Lung (tissue), 12 donors: ENCODE measurements around the gene SLCO3A1. TPM values are rescaled to one million over a fixed set of nuclear protein-coding genes. Genes with fewer than 3 reads are reported as not detected.

Source experiments
- ATAC-seq: fragments of 200-7000 bp; cut with Tn5 transposase; one replicate; pipeline ENCODE4 v1.9.1; 2020; ENCODE audit warnings: moderate number of reproducible peaks; ENCODE audit not compliant: insufficient read depth, low FRiP score
- DNase-seq, 3 donors: peaks; one replicate each; pipeline ENCODE4 v3.0.0-alpha.2; 2013 to 2017
- H3K27ac ChIP-seq, 2 donors: one replicate each; pipeline ENCODE4 v1.5.1; 2013; ENCODE audit warnings: mild to moderate bottlenecking in 2 of 2, moderate library complexity in 2 of 2, control low read depth in 1 of 2, inconsistent platforms in 1 of 2, low read depth in 1 of 2, low read length in 1 of 2
- H3K27me3 ChIP-seq, 3 donors: one replicate each; pipeline ENCODE4 v1.5.1; 2013; ENCODE audit warnings: low read length in 2 of 3; ENCODE audit not compliant: control insufficient read depth in 3 of 3, insufficient read depth in 3 of 3
- H3K36me3 ChIP-seq, 4 donors: one replicate each; pipeline ENCODE4 v1.5.1; 2013; ENCODE audit warnings: low read length in 4 of 4, mild to moderate bottlenecking in 1 of 4, moderate library complexity in 1 of 4; ENCODE audit not compliant: control insufficient read depth in 4 of 4, insufficient read depth in 4 of 4
- H3K4me1 ChIP-seq, 5 donors: one replicate each; pipeline ENCODE4 v1.5.1; 2013; ENCODE audit warnings: low read length in 5 of 5, mild to moderate bottlenecking in 2 of 5, moderate library complexity in 1 of 5; ENCODE audit not compliant: control insufficient read depth in 5 of 5, insufficient read depth in 5 of 5
- H3K4me3 ChIP-seq: one replicate; pipeline ENCODE4 v1.5.1; 2013; ENCODE audit warnings: mild to moderate bottlenecking, control low read depth, moderate library complexity
- H3K9ac ChIP-seq, 2 donors: one replicate each; pipeline ENCODE4 v1.5.1; 2013; ENCODE audit warnings: low read length in 2 of 2, control low read depth in 1 of 2; ENCODE audit not compliant: insufficient read depth in 1 of 2
- H3K9me3 ChIP-seq, 4 donors: one replicate each; pipeline ENCODE4 v1.5.1; 2013; ENCODE audit warnings: low read length in 3 of 4, mild to moderate bottlenecking in 1 of 4, moderate library complexity in 1 of 4; ENCODE audit not compliant: control insufficient read depth in 4 of 4, insufficient read depth in 3 of 4
- WGBS, 2 donors: extraction: QIAGEN DNeasy Blood & Tissue Kit; methylation state at CpG; one replicate each; pipeline ENCODE4 v1.1.7; 2013; 5-methylcytosine and 5-hydroxymethylcytosine counted together
- polyA plus RNA-seq, 2 donors: library from polyadenylated mRNA; stranded (reverse); fragments of 200-250 nt; gene quantifications; one replicate each; pipeline ENCODE4 v1.2.1, GENCODE V29; 2013
- total RNA-seq, 2 donors: library from RNA; depleted of rRNA in 1 of 2; stranded (reverse); fragments of >200 nt in 1 of 2; gene quantifications; one replicate each; pipeline ENCODE4 v1.2.1, GENCODE V29; 2014 to 2021
- TF ChIP-seq, protein P1 (sequence below): IDR thresholded peaks from 2 replicates; pipeline ENCODE4 v1.5.1; 2012; ENCODE audit warnings: mild to moderate bottlenecking; ENCODE audit errors: control extremely low read depth, extremely low read depth
- donor health status: control.
- donor health status: control.
- donor health status: Bipolar disorder and iron deficiency.
- donor health status: healthy.
- donor health status: DM: yes; HTN: yes; CAD: no.

The SLCO3A1 gene
- total and polyA plus RNA-seq, 4 donors = 20.5 to 56.3 (median 33.5) TPM

GRCh38 chr15:92011611-92012367, 158.3 kb downstream of the SLCO3A1 start:
- Histone ChIP-seq H3K27me3 (no peaks in the 10 kb centered on the region), H3K4me1 (peaks cover 0 to 19% (median 0%) of the 10 kb centered on the region in 5 donors), H3K9me3 (no peaks in the 10 kb centered on the region), H3K4me3 (no peak overlapping the region), H3K9ac (no peak overlapping the region), H3K27ac (peak overlapping the region in 1 of 2 donors; percentile 92), H3K36me3 (no peaks in the 10 kb centered on the region)
- WGBS, 2 donors = 69% methylated on average over 14 of the region's 14 CpGs
- TF ChIP-seq, protein P1, sequence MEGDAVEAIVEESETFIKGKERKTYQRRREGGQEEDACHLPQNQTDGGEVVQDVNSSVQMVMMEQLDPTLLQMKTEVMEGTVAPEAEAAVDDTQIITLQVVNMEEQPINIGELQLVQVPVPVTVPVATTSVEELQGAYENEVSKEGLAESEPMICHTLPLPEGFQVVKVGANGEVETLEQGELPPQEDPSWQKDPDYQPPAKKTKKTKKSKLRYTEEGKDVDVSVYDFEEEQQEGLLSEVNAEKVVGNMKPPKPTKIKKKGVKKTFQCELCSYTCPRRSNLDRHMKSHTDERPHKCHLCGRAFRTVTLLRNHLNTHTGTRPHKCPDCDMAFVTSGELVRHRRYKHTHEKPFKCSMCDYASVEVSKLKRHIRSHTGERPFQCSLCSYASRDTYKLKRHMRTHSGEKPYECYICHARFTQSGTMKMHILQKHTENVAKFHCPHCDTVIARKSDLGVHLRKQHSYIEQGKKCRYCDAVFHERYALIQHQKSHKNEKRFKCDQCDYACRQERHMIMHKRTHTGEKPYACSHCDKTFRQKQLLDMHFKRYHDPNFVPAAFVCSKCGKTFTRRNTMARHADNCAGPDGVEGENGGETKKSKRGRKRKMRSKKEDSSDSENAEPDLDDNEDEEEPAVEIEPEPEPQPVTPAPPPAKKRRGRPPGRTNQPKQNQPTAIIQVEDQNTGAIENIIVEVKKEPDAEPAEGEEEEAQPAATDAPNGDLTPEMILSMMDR = no peak
- DNase-seq (no peak), ATAC-seq (peak; percentile 41)

DNA sequence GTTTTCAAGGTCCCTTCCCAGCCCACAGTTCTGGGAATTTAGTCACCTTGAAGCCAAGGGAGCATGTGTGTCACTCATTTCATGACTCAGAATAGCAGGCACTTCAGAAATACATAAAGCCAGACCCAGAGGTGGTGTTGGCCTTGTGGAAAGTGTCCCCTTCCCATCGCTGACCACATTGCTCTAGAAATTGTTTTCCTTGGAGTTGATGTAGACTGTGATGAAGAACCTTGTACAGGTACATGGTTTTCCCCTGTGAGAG, 158.8 kb downstream of the SLCO3A1 start:
- H3K36me3 ChIP-seq = no peaks in the 10 kb centered on the region
- H3K27me3 ChIP-seq = no peaks in the 10 kb centered on the region
- no peak overlapping the region for H3K9ac ChIP-seq
- peaks cover 0 to 19% (median 0%) of the 10 kb centered on the region in 5 donors for H3K4me1 ChIP-seq
- peak overlapping the region in 1 of 2 donors; percentile 92 for H3K27ac ChIP-seq
- no peaks in the 10 kb centered on the region for H3K9me3 ChIP-seq
- ATAC-seq = peak; percentile 56
- DNase-seq = no peak
- TF ChIP-seq, protein P1 = no peak
- 82 to 100% methylated on average over 1 of the region's 1 CpG for WGBS, 2 donors
- H3K4me3 ChIP-seq = no peak overlapping the region

GRCh38 chr15:92012881-92013280, 159.4 kb downstream of the SLCO3A1 start:
- H3K27ac ChIP-seq = peak overlapping the region in 1 of 2 donors; percentile 92
- 97% methylated on average over 6 of the region's 6 CpGs for WGBS, 2 donors

More at GRCh38 chr15:92012881-92013280, 159.4 kb downstream of the SLCO3A1 start:
- TF ChIP-seq, protein P1 = no peak
- Histone ChIP-seq H3K4me1 (peaks cover 0 to 22% (median 0%) of the 10 kb centered on the region in 5 donors), H3K4me3 (no peak overlapping the region), H3K27me3 (no peaks in the 10 kb centered on the region), H3K36me3 (no peaks in the 10 kb centered on the region), H3K9ac (no peak overlapping the region), H3K9me3 (no peaks in the 10 kb centered on the region)
- DNase-seq (no peak), ATAC-seq (no peak)
